Measurements from ENCODE around the gene VDAC2.

GRCh38 chr10:75269605-75270004 lies 59.0 kb downstream of the VDAC2 start:
- TF ChIP-seq, protein P1, sequence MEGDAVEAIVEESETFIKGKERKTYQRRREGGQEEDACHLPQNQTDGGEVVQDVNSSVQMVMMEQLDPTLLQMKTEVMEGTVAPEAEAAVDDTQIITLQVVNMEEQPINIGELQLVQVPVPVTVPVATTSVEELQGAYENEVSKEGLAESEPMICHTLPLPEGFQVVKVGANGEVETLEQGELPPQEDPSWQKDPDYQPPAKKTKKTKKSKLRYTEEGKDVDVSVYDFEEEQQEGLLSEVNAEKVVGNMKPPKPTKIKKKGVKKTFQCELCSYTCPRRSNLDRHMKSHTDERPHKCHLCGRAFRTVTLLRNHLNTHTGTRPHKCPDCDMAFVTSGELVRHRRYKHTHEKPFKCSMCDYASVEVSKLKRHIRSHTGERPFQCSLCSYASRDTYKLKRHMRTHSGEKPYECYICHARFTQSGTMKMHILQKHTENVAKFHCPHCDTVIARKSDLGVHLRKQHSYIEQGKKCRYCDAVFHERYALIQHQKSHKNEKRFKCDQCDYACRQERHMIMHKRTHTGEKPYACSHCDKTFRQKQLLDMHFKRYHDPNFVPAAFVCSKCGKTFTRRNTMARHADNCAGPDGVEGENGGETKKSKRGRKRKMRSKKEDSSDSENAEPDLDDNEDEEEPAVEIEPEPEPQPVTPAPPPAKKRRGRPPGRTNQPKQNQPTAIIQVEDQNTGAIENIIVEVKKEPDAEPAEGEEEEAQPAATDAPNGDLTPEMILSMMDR (IDR thresholded peaks at IDR 0.05 in 4 of 5, conservative IDR thresholded peaks at IDR 0.05 in 1 of 5) = no peak
- TF ChIP-seq POLR2A (IDR thresholded peaks at IDR 0.05) = no peak
